Stimulated activated CD4-positive, alpha-beta T cell treated with anti-CD3 and anti-CD28 coated beads, TNF-alpha, amount 100 ng/mL, for 48 hours (primary cell): ENCODE measurements around the gene OXLD1.
"Not testable (repeated sequence)": the region's sequence is repeated elsewhere in the genome, so short reads cannot be mapped to it uniquely, and the experiment has no call there.

Experiments
- DNase-seq, 3 donors: peaks; one replicate each; pipeline ENCODE4 v3.0.0-alpha.2; 2020; ENCODE audit warnings: low read depth in 3 of 3

Gene OXLD1

DNA sequence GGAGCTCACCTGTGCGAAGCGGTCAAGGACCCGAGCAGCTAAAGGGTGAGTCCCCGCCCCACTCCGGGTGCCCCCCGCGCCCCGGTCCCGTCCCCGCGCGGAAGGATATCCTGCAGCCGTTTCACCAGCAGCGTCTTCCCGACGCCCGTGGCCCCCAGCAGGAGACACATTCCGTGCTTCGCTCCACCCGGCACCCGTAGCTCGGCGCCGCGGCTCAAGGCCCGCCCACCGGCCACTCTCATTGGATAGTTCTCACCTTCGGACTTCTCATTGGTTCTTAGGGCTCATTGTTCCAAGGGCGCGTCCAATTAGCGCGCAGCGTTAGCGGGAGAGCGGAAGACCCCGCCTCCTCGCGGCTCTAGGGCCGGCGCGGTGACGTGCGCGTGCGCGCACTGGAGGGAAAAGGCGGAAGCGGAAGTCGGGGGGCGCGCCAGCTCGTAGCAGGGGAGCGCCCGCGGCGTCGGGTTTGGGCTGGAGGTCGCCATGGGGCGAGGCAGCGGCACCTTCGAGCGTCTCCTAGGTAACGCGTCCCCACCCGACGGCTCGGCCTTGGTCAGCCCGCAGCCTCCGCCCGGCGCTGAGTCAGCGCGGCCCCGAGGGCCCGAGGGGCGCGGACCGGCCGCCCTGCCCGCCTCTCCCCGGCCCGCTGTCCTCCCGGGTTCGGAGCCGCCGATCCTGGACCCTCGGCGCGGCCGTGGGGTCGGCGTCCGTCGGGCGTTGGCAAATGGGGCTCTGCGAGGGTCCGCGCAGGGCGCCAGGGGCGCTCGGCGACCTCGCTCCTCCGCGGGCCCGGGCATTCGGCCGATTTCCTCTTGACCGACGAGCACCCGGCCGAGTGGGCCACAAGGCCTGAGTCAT is 17.4 kb upstream of the OXLD1 start, which contains the start of the genes ARL16 and HGS:
Gene ARL16, minus strand, starts transcription at position 214 of the 858 bp plus-strand sequence. Its CDS starts 44 bp downstream, at position 170.
Gene HGS, plus strand, starts transcription at position 428 of the 858 bp plus-strand sequence. Its CDS starts 56 bp downstream, at position 484.
- DNase-seq: peak; percentile 93 to 97 (median 94)

DNA sequence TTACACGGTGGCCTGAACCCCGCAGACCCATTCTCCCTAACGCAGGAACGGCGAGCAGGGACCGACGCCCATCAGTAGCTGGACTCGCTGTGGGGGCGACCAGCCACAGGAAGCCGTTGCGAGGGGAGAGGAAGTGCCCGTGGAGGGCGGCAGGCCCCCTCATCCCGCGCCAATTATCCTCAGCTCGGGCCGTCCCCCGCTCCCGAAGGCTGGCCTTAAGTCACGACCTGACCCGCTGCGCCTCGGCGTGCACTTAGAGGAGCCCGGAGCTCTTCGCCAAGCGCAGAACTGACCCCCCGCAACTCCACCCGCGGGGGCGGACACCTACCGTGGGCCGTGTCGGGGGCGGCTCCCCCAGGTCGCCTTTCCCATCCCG is 16.8 kb upstream of the OXLD1 start:
- no peak for DNase-seq

DNA sequence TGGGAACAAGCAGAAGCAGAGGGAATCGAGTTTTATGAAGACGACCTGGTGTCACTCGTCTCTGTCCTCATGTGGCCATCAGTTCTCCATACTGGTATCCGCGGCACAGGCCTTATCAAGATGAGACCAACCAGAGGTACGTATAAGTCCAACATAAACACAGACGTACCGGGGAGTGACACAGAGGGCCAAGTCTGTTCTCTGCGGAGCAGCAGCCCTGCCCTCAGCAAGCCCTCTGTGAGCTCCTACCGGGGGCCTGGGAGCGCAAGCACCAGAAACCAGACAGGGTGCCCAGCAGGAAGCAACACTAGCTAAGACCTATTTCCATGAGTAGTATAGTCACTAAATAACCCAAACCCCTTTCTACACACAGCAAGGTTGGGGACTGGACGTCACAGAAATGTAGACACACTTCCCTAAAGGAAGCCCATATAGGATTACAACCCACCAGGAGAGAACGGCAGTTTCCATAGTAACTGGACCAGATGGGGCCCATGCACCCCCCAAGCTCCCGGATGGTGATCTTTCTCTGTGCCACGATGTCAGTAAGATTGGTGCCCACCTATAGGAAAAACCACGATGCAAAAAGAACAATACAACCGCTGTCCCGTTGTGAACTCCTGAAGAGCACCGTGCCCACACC is 16.3 kb upstream of the OXLD1 start:
- no peak for DNase-seq

DNA sequence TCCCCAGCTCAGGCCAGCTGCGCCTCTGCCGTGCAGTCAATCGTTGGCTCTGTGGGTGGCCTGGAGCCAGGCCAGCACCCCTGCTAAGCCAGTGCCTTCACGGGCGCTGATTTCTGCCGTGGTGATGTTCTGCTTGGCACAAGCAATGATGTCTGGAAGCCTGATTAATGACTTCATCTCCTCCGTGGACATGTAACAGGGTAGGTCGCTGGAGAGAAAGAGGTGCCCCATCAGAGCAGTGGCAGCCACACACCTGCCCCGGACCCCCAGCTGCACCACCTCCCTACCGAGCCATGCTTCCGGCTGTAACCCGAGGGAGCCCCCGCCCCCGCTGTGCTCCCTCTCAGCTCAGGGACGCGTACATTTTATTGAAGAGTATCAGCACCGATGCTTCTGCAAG is 15.3 kb upstream of the OXLD1 start:
- no peak for DNase-seq

DNA sequence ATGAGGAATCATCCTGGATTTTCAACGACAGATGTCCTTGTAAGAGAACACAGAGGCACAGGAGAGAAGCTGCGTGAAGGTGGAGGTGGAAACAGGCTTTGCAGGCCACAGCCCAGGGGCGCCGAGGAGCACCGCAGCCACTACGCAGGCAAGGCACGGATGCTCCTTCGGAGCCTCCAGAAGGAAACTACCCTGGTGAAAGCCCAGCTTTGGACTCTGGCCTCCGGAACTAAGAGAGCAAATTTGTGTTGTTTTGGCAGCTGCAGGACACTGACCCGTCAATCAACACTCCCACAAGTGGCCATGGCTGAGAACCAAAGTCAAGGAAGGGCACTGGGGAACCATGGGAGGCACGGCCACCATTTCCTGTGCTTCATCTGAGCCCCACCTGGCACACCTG is 13.7 kb upstream of the OXLD1 start:
- DNase-seq: no peak

DNA sequence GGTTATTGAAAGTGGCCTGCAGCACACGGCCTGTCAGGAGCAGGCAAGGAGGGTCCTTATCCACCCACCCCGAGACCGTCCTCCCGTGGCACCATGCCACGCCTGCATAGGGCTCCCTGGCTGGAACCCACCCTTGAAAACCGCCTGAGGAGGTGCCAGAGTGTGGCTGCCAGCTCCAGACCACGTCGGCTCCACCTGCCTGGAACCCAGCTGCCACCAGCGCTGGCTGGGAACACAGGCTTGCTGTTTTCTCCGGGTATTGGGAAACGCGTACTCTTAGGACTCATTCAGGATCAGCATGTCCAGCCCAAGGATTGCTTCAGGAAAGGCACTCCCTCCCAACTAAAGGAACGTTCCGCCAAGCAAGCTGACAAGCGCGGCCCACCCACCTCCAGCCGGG is 10.5 kb upstream of the OXLD1 start:
- no peak for DNase-seq

DNA sequence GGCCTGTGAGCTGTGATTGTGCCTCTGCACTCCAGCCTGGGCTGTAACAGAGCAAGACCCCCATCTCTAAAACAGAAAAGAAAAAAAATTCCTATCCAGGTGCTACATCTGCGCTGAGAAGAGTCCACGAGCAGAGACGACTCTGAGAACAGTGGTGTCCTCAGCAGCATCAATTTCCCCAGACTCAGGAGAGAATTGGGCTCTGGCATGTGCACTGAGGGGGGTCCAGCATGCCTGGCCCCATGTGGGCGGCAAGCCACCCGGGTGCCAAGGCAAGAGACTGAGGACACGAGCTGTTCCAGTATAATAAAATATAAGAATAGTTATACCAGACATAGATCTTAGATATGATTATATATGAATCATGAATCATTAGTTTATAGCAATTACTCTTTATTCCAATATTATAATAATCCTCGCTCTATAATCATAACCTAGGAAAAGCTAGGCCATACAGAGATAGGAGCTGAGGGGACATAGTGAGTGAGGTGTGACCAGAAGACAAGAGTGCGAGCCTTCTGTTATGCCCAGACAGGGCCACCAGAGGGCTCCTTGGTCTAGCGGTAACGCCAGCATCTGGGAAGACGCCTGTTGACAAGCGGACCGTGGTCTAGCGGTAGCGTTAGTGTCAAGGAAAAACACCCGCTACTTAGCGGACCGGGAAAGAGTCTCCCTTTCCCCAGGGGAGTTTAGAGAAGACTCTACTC is 9.3 kb upstream of the OXLD1 start:
- DNase-seq: not testable (repeated sequence)

DNA sequence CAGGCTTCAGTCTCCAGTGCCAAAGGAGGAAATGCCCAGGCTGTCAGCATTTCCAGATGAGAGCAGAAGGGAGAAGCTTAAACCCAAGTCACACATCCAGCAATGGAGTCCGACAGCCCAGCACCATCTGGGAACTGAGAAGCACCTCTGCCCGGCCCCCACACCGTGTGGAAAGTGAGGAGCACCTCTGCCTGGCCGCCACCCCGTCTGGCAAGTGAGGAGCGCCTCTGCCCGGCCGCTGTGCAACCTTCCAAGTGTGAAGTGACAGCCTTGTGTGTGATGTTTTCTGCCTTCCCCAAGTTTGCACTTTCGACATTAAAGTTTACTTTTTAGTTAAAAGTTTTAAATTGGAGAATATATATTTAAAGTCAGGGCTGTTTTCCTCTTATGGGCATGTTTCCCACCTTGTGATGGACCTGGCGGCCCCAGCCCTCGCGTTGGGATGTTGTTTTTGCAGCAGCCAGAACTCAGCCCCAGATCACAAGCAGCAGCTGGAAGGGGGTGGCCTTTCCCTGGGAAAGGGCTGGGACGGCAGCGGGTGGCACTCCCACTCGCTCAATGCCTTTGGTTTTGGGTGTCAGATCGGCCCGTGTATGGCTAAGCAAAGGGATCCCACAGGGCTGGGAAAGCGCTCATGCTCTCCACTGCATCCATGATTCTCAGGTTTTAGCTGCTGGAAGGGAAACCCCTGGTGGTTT is 7.3 kb upstream of the OXLD1 start:
- DNase-seq: no peak

DNA sequence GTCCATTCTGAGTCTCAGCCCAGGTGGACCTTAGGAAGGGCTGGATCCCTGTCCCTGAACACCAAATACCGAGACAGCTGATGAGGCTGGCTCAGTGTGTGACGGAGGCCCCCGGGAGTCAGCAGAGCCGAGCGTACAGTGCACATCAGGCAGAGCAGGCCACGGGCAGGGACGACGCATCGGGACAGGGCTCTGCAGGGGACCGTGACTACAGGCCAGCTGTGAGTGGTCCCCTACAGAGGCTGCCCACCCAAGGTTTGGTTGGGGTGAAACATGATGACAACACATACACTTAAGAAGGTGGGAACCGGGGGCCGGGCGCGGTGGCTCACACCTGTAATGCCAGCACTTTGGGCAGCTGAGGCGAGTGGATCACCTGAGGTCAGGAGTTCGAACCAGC is 6.5 kb upstream of the OXLD1 start:
- DNase-seq: no peak

DNA sequence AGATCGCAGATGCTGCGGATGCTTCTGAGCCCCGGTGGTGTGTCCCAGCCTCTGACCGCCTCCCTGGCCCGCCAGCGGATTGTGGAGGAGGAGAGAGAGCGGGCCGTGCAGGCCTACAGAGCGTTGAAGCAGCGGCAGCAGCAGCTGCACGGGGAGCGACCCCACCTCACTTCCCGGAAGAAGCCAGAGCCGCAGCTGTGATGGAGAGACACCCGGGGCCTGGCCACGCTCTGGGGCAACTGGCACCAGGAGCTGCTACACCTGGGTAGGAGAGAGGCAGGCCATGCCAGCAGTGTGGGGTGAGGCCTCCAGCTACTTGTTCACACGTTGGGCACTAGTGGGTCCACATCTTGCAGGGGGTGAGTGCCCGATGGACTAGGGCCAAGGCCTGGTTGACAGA is 6.1 kb upstream of the OXLD1 start:
- no peak for DNase-seq

DNA sequence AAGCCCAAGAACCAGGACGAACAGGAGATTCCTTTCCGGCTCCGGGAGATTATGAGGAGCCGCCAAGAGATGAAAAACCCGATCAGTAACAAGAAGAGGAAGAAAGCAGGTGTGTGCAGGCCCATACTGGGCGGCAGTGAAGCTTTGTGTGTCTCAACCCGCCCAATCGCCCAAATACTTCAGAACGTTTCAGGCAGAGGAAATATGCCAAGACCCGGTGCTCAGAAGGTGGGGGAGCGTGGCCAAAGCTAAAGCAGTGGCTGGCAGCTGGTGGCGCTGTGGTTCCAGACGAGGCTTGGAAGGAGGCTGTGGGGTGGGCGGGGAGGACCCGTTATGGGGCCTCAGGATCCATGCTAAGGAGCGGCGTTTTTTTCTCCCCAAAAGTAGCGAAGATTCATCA is 1.3 kb upstream of the OXLD1 start:
- no peak for DNase-seq

DNA sequence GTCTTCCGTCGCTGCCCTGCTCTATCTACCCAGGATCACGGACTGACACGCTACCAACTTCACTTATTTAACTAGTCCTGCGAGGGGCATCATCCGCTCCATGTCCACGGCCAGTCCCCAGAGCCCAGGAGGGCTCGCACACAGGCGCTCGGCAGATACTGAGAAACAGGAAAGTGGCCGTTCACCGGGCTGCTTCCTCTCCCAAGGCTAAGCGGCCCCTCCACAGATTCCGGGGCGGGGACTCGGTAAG is 388 bp downstream of the OXLD1 start:
- no peak for DNase-seq

DNA sequence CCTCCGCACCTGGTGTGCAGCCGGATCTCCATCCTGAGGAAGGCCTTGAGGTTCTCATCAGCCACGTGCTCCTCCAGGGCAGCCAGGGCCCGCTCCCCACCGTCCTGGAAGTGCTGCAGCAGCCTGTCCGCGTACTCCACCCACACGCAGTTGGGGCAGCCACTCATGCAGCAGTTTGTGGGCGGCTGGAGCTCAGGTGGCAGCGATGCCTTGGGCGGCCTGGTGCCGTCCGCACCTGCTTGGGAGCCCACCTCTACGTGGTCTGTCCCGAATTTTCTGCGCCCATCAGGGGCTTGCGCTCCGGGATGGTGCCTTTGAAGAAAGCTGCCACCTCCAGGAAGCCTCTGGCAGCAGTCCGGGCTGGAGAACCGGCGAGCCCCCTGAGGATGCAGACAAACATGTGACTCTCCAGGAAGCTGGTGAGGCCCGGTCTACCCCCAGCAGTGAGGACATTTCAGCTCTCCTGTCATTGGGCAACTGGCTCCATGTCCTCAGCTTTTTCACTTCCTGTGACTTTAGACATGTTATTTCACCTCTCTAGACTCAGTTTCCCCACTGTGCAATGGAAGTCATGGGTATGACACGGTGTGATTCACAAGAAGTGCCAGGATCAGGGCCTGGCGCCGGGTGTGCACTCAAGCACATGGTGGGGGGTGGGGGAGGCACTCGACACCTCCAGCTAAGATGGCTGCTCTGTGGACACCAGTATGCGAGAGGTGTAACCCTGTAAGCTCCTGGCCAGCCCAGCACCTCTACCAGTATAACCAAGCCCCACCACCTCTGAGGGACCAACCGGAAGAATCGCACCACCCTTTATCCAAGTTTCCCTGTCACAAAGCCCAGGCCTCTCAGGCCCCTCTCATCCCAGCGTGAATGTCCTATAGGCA is 957 bp downstream of the OXLD1 start:
- peak in 2 of 3 donors; percentile 52 to 70 for DNase-seq

DNA sequence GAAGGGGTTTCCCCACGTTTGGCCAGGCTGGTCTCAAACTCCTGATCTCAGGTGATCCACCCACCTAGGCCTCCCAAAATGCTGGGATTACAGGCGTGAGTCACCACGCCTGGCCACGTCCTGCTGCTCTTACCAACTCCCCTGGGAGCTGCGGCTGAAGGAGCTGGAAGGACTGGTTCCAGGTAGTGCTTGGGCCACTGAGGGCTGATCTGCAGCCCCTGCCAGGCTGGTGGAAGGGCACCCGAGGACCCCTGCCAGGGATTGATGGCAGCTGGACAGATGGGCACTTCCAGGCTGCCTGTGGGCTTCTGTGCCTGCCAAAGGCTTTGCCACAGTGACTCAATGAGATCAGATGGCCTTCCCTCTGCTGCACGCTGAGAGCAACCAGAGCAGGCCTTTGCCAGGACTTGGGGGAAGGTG is 2.3 kb downstream of the OXLD1 start:
- no peak for DNase-seq

DNA sequence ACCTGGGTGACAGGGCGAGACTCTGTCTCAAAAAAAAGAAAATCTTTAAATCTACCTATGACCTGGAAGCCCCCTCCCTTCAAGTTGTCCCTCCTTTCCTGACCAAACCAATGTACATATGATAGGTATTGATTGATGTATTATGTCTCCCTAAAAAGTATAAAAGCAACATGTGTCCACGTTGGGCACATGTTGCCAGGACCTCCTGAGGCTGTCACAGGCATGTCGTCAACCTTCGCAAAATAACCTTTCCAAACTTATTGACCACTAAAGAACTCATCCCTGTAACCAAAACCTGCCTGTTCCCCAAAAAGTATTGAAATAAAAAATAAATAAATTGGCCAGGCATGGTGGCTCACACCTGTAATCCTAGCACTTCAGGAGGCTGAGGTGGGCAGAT is 4.4 kb downstream of the OXLD1 start:
- no peak for DNase-seq

DNA sequence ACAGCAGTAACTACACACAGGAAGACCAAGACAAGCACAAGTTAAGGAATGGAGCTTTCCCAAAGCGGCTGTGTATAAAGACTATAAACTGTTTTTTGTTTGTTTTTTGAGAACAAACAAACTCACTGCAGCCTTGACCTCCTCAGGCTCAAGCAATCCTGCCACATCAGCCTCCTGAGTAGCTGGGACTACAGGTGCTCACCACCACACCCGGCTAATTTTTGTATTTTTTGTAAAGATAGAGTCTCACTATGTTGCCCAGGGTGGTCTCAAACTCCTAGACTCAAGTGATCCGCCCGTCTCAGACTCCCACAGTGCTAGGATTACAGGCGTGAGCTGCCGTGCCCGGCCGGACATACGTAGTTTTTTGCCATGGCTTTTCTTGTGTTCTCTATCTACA is 6.0 kb downstream of the OXLD1 start:
- no peak for DNase-seq

DNA sequence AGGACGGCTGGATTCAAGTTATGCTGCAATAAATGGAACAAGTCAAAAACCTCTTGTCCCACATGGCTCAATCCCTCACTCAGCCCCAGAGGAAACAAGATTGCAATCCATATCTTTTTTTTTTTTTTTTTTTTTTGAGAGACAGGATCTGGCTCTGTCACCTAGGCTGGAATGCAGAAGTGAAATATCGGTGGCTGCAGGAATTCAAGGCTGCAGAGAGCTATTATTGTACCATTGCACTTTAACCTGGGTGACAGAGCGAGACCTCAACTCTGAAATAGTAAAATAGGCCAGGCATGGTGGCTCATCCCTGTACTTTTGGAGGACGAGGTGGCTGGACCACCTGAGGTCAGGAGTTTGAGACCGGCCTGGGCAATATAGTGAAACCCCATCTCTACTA is 7.4 kb downstream of the OXLD1 start:
- no peak for DNase-seq

DNA sequence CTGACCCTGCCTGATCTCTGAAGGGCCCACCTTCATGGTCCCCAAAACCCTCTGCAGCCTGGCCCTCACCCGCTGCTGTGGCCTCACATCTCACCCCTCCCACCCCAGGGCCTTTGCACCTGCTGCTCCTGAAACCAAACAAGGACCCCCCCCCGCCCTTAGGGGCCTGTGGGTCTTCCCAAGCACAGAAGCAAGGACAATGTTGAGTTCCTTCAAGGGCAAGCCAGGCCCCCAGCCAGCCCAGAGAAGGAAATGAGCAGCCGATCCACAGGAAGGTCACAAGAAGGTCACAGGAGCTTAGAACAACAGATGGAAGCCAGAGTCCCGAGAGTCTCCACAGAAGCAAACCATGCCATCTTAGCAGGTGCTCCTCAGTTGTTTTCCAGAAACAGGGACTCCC is 9.6 kb downstream of the OXLD1 start:
- DNase-seq: no peak

DNA sequence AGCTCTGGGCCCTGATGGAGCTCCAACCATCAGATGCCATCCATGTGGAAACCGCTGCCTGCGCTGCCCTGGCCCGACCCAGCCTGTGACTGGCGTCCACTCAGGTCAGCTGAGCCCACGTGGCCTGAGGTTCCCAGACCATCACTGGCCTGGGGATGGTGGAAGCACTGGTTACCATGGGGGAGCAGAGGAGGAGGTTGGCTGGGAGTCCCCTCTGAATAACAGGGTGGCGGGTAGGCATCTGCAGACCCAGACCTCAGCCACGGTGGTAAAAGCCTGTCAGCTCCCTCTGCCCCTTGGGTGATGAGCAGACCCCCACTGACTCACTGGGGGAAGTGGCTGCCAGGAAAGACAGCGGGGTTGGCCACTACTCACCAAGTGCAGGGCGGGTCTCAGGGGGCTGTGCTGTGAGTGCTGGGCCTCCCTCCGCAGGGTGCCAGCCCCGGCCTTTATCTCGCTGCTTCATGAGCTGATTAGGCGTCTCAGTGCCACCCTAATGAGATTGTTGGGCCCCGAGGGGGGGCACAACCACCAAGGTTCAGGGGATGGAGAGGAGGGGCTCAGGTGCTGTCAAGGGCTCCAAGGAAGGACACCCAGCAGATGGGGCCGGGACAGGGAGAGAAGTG is 10.2 kb downstream of the OXLD1 start, which contains the start of gene PDE6G:
Gene PDE6G, minus strand, starts transcription at position 425 of the 626 bp plus-strand sequence. CDS start 3,237 bp downstream, outside the sequence.
- DNase-seq: no peak

DNA sequence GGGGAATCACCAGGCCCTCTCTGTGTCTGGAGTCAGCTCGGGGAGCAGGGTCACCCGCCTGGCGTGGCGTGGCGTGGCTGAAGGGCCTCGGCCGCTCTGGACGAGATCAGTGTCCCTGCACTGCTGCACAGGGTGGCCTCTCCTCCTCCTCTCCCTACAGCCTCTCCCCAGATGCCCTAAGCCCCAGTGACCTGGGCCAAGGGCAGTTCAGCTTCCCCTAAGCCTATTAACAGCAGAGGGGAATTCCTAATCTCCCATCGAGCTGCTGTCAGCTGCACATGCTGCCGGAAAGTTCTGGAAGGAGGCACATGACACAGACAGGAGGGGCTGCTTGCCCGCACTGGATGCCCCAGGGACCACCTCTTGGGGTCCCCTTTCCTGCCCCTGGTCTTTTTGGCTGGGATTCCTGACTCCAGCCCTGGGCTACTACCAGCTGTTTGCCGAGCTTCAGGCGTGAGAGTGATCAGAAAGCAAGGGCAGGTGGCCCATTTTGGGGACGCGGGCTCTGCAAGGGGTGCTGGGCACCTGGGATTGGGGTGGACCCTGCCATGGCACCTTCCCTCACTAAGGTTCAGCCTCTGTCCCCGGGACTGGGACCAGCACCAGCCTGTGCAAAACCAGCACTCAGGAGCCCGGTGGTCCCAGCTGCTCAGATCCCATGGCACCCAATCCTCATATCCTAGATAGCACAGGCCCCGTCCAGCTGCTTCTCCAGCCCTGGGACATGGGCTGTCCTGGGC is 10.9 kb downstream of the OXLD1 start:
- DNase-seq: no peak
